K562 (cell line): ENCODE data around the gene ISYNA1. TPM values are rescaled to one million over a fixed set of nuclear protein-coding genes. Genes with fewer than 3 reads are reported as not detected.

ENCODE experiments used
- CEBPB ChIP-seq: fragments of 450-650 bp; IDR thresholded peaks from 2 replicates; pipeline ENCODE4 v1.6.1; 2016; ENCODE audit warnings: missing genetic modification characterization, missing compliant biosample characterization
- CEBPG ChIP-seq, 3 experiments: fragments of 200-800 bp in 1 of 3; sonication (Bioruptor generic) in 1 of 3; sonication (generic) in 1 of 3; formaldehyde crosslinking in 1 of 3; IDR thresholded peaks in 2 of 3; conservative IDR thresholded peaks in 1 of 3; 2 replicates each; pipeline versions ENCODE4 v1.6.1 to v1.8.0; 2016 to 2022; ENCODE audit warnings: missing compliant biosample characterization in 2 of 3, missing genetic modification characterization in 2 of 3, mild to moderate bottlenecking in 1 of 3, missing genetic modification reagents in 1 of 3
- CHD2 ChIP-seq: IDR thresholded peaks from 2 replicates; pipeline ENCODE4 v1.6.1; 2011; ENCODE audit warnings: low read depth, low read length
- COPS2 ChIP-seq: fragments of 450-650 bp; conservative IDR thresholded peaks from 2 replicates; pipeline ENCODE4 v1.6.1; 2016; ENCODE audit warnings: mild to moderate bottlenecking, moderate library complexity
- ESRRA ChIP-seq: fragments of 450-650 bp; IDR thresholded peaks from 2 replicates; pipeline ENCODE4 v1.6.1; 2014; ENCODE audit warnings: low read depth, mild to moderate bottlenecking, moderate library complexity, borderline replicate concordance
- FOS ChIP-seq: IDR thresholded peaks from 3 replicates; pipeline ENCODE4 v1.6.1; 2011; ENCODE audit not compliant: insufficient read length; ENCODE audit errors: extremely low read depth
- JUND ChIP-seq, 2 experiments: IDR thresholded peaks; 2 replicates in 1 of 2; 3 replicates in 1 of 2; pipeline ENCODE4 v1.6.1; 2011; ENCODE audit warnings: borderline replicate concordance in 2 of 2, low read depth in 2 of 2, low read length in 2 of 2, improper control_type of control experiment in 1 of 2, missing biosample characterization in 1 of 2, missing genetic modification characterization in 1 of 2, missing genetic modification reagents in 1 of 2
- KAT7 ChIP-seq: sonication (generic); formaldehyde crosslinking; IDR thresholded peaks from 2 replicates; pipeline ENCODE4 v1.8.0; 2022; ENCODE audit warnings: missing genetic modification reagents, mild to moderate bottlenecking, borderline replicate concordance
- POU5F1 ChIP-seq: fragments of 150-350 bp; IDR thresholded peaks from 2 replicates; pipeline ENCODE4 v1.6.1; 2014; ENCODE audit warnings: borderline replicate concordance, low read length, low read depth, mild to moderate bottlenecking; ENCODE audit not compliant: partially characterized antibody
- PTBP1 ChIP-seq: fragments of 200-400 bp; formaldehyde crosslinking; IDR thresholded peaks from 2 replicates; pipeline ENCODE4 v1.6.1; 2017; ENCODE audit warnings: low read depth, low read length
- RHOXF2B ChIP-seq: fragments of 250-450 bp; sonication (Bioruptor Pico); conservative IDR thresholded peaks from 2 replicates; pipeline ENCODE4 v1.5.1; 2021
- SMARCA5 ChIP-seq: fragments of 450-650 bp; IDR thresholded peaks from 2 replicates; pipeline ENCODE4 v1.6.1; 2016
- ZNF57 ChIP-seq: fragments of 450-650 bp; formaldehyde crosslinking; IDR thresholded peaks from 2 replicates; pipeline ENCODE4 v1.4.0; 2020; ENCODE audit warnings: mild to moderate bottlenecking, moderate library complexity
- ZNF699 ChIP-seq: fragments of 250-450 bp; sonication (Bioruptor Pico); IDR thresholded peaks from 2 replicates; pipeline ENCODE4 v1.8.0; 2021; ENCODE audit warnings: mild to moderate bottlenecking, moderate library complexity; ENCODE audit not compliant: insufficient replicate concordance
- ZNF707 ChIP-seq: fragments of 250-450 bp; sonication (Bioruptor Pico); conservative IDR thresholded peaks from 2 replicates; pipeline ENCODE4 v1.8.0; 2022; ENCODE audit warnings: inconsistent platforms, mild to moderate bottlenecking, moderate library complexity
- ZNF717 ChIP-seq: fragments of 250-450 bp; sonication (Bioruptor Pico); IDR thresholded peaks from 2 replicates; pipeline ENCODE4 v1.5.0; 2021
- polyA plus RNA-seq, 8 experiments: library from polyadenylated mRNA; depleted of rRNA in 4 of 8; stranded (reverse) in 5 of 8; unstranded in 3 of 8; fragments of >200 nt; fragmentation: Nextera tagmentation in 2 of 8; fragmentation: Illumina TruSeq in 1 of 8; extraction: Ambion mirVana in 2 of 8; extraction: Trizol in 1 of 8; gene quantifications; 2 replicates each; pipeline versions ENCODE4 v1.2.1 to v1.2.3, GENCODE V29; 2011 to 2014; ENCODE audit warnings: inconsistent platforms in 1 of 8, missing spikeins in 1 of 8
- total RNA-seq, 7 experiments: library from RNA; depleted of rRNA in 6 of 7; stranded (reverse); fragments of >200 nt in 6 of 7; fragmentation: Illumina TruSeq in 2 of 7; extraction: Trizol in 2 of 7; gene quantifications; 2 replicates each; pipeline versions ENCODE4 v1.2.1 to v1.2.3, GENCODE V29; 2011 to 2021; ENCODE audit warnings: low replicate concordance in 1 of 7
- TF ChIP-seq, protein P1 (sequence below), 2 experiments: fragments of 450-650 bp; IDR thresholded peaks; 2 replicates each; pipeline ENCODE4 v1.6.1; 2018; ENCODE audit warnings: mild to moderate bottlenecking in 2 of 2, low read depth in 1 of 2; ENCODE audit not compliant: partially characterized antibody in 2 of 2
- TF ChIP-seq, protein P2 (sequence below): fragments of 450-650 bp; IDR thresholded peaks from 2 replicates; pipeline ENCODE4 v1.6.1; 2016; ENCODE audit warnings: missing biosample characterization, missing genetic modification characterization

Gene ISYNA1
- total and polyA plus RNA-seq, 9 of the 15 experiments (the other 6 are each of a cell fraction or from before 2014, with no cell fraction given) = 21.8 to 460 (median 93.2) TPM

DNA sequence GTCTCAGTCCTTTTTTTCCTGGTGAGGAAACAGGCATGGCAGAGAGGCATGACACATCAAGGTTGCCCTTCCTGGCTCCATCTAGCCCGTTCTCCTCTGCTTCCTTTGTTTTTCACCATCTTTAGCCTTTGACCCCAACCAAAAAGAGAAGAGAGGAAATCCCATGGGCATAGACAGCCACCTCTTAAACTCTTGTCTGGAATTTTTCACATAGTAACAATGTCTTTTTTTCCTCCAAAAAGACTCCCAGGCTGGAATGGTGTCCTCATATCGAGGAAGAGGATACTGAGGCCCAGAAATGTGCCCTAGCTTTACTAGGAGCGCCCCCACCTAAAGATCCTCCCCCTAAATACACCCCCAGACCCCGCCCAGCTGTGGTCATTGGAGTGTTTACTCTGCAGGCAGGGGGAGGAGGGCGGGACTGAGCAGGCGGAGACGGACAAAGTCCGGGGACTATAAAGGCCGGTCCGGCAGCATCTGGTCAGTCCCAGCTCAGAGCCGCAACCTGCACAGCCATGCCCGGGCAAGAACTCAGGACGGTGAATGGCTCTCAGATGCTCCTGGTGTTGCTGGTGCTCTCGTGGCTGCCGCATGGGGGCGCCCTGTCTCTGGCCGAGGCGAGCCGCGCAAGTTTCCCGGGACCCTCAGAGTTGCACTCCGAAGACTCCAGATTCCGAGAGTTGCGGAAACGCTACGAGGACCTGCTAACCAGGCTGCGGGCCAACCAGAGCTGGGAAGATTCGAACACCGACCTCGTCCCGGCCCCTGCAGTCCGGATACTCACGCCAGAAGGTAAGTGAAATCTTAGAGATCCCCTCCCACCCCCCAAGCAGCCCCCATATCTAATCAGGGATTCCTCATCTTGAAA, 52.0 kb downstream of the ISYNA1 start, which contains the start of gene GDF15 (continued):
- no peak for TF ChIP-seq COPS2
- no peak for TF ChIP-seq CEBPG (CRISPR knock-in tag; IDR thresholded peaks at IDR 0.05)
- no peak for TF ChIP-seq CEBPG (tag; conservative IDR thresholded peaks at IDR 0.05 in 1 of 2, IDR thresholded peaks at IDR 0.05 in 1 of 2)
- TF ChIP-seq, protein P1, sequence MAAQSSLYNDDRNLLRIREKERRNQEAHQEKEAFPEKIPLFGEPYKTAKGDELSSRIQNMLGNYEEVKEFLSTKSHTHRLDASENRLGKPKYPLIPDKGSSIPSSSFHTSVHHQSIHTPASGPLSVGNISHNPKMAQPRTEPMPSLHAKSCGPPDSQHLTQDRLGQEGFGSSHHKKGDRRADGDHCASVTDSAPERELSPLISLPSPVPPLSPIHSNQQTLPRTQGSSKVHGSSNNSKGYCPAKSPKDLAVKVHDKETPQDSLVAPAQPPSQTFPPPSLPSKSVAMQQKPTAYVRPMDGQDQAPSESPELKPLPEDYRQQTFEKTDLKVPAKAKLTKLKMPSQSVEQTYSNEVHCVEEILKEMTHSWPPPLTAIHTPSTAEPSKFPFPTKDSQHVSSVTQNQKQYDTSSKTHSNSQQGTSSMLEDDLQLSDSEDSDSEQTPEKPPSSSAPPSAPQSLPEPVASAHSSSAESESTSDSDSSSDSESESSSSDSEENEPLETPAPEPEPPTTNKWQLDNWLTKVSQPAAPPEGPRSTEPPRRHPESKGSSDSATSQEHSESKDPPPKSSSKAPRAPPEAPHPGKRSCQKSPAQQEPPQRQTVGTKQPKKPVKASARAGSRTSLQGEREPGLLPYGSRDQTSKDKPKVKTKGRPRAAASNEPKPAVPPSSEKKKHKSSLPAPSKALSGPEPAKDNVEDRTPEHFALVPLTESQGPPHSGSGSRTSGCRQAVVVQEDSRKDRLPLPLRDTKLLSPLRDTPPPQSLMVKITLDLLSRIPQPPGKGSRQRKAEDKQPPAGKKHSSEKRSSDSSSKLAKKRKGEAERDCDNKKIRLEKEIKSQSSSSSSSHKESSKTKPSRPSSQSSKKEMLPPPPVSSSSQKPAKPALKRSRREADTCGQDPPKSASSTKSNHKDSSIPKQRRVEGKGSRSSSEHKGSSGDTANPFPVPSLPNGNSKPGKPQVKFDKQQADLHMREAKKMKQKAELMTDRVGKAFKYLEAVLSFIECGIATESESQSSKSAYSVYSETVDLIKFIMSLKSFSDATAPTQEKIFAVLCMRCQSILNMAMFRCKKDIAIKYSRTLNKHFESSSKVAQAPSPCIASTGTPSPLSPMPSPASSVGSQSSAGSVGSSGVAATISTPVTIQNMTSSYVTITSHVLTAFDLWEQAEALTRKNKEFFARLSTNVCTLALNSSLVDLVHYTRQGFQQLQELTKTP (IDR thresholded peaks at IDR 0.05; ENCODE audit: low read depth in 1 of 2, partially characterized antibody in 2 of 2) = peak; percentile 83 to 94
- TF ChIP-seq, protein P2, sequence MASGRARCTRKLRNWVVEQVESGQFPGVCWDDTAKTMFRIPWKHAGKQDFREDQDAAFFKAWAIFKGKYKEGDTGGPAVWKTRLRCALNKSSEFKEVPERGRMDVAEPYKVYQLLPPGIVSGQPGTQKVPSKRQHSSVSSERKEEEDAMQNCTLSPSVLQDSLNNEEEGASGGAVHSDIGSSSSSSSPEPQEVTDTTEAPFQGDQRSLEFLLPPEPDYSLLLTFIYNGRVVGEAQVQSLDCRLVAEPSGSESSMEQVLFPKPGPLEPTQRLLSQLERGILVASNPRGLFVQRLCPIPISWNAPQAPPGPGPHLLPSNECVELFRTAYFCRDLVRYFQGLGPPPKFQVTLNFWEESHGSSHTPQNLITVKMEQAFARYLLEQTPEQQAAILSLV = no peak
- peak; percentile 86; the same call in 1 of the 2 replicates for TF ChIP-seq SMARCA5
- no peak for TF ChIP-seq CHD2
- TF ChIP-seq ZNF717 (CRISPR knock-in tag) = peak; percentile 81
- peak; percentile 47 for TF ChIP-seq POU5F1
- no peak for TF ChIP-seq ZNF57
- peak; percentile 74 for TF ChIP-seq KAT7 (CRISPR knock-in tag)
- peak; percentile 83; the same call in 1 of the 2 replicates for TF ChIP-seq ESRRA
- TF ChIP-seq CEBPB (tag) = no peak
- peak; percentile 23; the same call in 1 of the 2 replicates for TF ChIP-seq PTBP1
- peak; percentile 82 for TF ChIP-seq JUND (IDR thresholded peaks at IDR 0.05; ENCODE audit: borderline replicate concordance, low read depth, low read length)
- peak; percentile 64; the same call in 1 of the 3 replicates for TF ChIP-seq JUND (tag; IDR thresholded peaks at IDR 0.05; ENCODE audit: borderline replicate concordance, low read depth, low read length)
- no peak for TF ChIP-seq ZNF707 (CRISPR knock-in tag)
- TF ChIP-seq FOS = no peak
- no peak for TF ChIP-seq ZNF699 (CRISPR knock-in tag)
- TF ChIP-seq RHOXF2B = 0 out of 2 replicates have a peak, but pooled peaks have one; percentile 55
